Fibroblast of the aortic adventitia (primary cell): ENCODE data around the gene DDHD1. TPM values are rescaled to one million over a fixed set of nuclear protein-coding genes. Genes with fewer than 3 reads are reported as not detected.

Source experiments
- DNase-seq: peaks from one replicate; pipeline ENCODE4 v3.0.0-alpha.2; 2010; ENCODE audit warnings: low read depth
- H3K4me3 ChIP-seq: 2 replicates; pipeline ENCODE4 v1.5.1; 2011; ENCODE audit warnings: low read depth, mild to moderate bottlenecking, control low read depth, low read length, moderate library complexity
- total RNA-seq: library from RNA; depleted of rRNA; stranded (reverse); fragments of >200 nt; gene quantifications from 2 replicates; pipeline ENCODE4 v1.2.3, GENCODE V29; 2012; ENCODE audit warnings: low replicate concordance
- TF ChIP-seq, protein P1 (sequence below): IDR thresholded peaks from 2 replicates; pipeline ENCODE4 v1.5.1; 2011; ENCODE audit warnings: mild to moderate bottlenecking, low read length, control low read depth, inconsistent platforms; ENCODE audit not compliant: insufficient read depth

DDHD1 gene
- total RNA-seq, 1 donor = 47.8 TPM

- no peak overlapping the region for H3K4me3 ChIP-seq
- TF ChIP-seq, protein P1, sequence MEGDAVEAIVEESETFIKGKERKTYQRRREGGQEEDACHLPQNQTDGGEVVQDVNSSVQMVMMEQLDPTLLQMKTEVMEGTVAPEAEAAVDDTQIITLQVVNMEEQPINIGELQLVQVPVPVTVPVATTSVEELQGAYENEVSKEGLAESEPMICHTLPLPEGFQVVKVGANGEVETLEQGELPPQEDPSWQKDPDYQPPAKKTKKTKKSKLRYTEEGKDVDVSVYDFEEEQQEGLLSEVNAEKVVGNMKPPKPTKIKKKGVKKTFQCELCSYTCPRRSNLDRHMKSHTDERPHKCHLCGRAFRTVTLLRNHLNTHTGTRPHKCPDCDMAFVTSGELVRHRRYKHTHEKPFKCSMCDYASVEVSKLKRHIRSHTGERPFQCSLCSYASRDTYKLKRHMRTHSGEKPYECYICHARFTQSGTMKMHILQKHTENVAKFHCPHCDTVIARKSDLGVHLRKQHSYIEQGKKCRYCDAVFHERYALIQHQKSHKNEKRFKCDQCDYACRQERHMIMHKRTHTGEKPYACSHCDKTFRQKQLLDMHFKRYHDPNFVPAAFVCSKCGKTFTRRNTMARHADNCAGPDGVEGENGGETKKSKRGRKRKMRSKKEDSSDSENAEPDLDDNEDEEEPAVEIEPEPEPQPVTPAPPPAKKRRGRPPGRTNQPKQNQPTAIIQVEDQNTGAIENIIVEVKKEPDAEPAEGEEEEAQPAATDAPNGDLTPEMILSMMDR = no peak
- no peak for DNase-seq
Observed at GRCh38 chr14:53010193-53011040, 142.7 kb downstream of the DDHD1 start.

- H3K4me3 ChIP-seq = no peak overlapping the region
- DNase-seq = no peak
- TF ChIP-seq, protein P1 = no peak
Observed at GRCh38 chr14:53006931-53007562, 146.1 kb downstream of the DDHD1 start.

GRCh38 chr14:53004976-53005375 is 148.1 kb downstream of the DDHD1 start:
- TF ChIP-seq, protein P1 = no peak
- peak; percentile 59 for DNase-seq
- H3K4me3 ChIP-seq = no peak overlapping the region

- H3K4me3 ChIP-seq = no peak overlapping the region
- TF ChIP-seq, protein P1 = no peak
- DNase-seq = no peak
Observed at GRCh38 chr14:53003776-53004175, 149.3 kb downstream of the DDHD1 start.

- no peak overlapping the region for H3K4me3 ChIP-seq
- TF ChIP-seq, protein P1 = no peak
- no peak for DNase-seq
Observed at GRCh38 chr14:53002576-53002975, 150.5 kb downstream of the DDHD1 start.

DNA sequence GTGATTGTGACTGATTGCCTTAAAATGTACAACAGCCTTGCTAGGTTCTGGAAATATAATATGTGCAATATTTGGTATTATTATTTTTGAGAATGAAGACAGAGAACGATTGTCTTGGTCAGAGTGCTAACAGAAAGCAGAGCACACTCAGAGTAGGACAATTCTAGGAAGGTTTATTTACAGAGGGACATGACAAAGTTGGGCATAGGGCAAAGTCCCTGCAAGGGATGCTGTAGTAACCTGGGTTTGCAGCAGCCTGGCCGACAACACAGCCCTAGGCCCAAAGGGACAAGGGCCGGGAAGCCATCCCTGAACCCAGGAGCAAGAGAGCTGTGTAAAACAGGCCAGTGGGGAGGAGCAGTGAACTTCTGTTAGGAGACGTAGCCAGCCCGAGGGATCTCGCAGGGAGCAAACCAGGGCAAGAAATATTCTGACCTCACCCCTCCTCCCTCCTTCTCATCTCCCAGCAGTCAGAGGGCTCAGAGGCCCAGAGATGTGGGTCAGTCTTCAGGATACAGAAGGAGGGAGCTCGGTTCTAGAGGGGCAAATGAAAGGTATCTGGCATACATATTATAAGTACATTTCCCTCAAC is 151.2 kb downstream of the DDHD1 start:
- TF ChIP-seq, protein P1 = no peak
- H3K4me3 ChIP-seq = no peak overlapping the region

More for the DNA sequence above, 151.2 kb downstream of the DDHD1 start:
- no peak for DNase-seq
